Islet of Langerhans (tissue), 1 donor: ENCODE data around the gene ATP8A1.

ENCODE experiments used
- FAIRE-seq: peaks from one replicate; lab custom pipeline; 2011; peaks lifted over from hg19 to GRCh38; lab: Jason Lieb, UNC

Gene ATP8A1

GRCh38 chr4:42363614-42364013 lies 293.3 kb downstream of the ATP8A1 start:
- no peak for FAIRE-seq

GRCh38 chr4:42362591-42362990 lies 294.3 kb downstream of the ATP8A1 start:
- FAIRE-seq: no peak

DNA sequence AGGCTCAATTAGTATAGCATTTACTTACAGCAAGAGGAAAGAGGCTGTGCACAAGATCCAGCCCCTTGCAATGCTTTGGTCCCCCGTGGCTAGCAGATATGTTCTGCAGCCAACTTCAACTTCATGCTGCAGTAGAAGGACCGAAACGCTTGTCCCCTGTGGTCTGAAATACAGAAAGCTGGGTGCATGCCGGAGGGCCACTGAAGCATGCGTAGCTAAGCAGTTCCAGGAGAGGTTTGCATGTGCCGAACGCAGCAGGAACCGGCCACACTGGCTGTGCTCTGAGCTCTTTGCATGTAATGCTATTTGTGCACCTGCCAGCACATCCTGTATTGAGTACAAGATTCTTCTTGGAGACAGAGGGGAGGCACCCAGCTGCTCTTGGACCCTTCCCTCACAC lies 295.4 kb downstream of the ATP8A1 start:
- FAIRE-seq: no peak

DNA sequence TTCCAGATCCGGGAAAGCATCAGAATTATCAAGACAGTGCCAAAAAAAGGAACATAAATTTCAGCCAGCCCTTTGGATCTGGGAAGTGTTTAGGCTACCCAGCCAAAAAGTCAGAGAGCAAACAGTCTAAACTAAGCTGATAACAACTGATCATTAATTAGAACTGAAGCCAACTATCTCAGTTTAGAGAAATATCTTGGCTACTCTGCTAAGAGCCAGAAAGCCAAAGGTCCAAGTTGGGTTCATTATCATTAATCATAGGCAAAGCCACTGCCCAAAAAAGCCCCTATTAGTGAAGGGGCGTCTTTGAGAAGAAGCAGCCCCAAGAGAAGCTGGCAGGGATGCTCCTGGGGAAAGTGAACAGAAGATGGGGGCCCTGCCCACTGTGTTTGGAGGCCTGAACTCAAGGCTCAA lies 296.6 kb downstream of the ATP8A1 start:
- FAIRE-seq: no peak

GRCh38 chr4:42359711-42360110 lies 297.2 kb downstream of the ATP8A1 start:
- no peak for FAIRE-seq
